PFSK-1 (cell line): ENCODE data around the gene PIF1.

Experiments
- FOXP2 ChIP-seq: optimal IDR thresholded peaks from 2 replicates; pipeline ENCODE3; 2011; ENCODE audit warnings: borderline replicate concordance, control low read depth, inconsistent platforms; ENCODE audit not compliant: insufficient read depth; ENCODE audit errors: extremely low read length, extremely low read depth
- POLR2AphosphoS5 ChIP-seq: IDR thresholded peaks from 2 replicates; pipeline ENCODE4 v1.6.1; 2012; ENCODE audit warnings: low read depth, mild to moderate bottlenecking, control low read depth, low read length, moderate library complexity
- SIN3A ChIP-seq: IDR thresholded peaks from 2 replicates; pipeline ENCODE4 v1.6.1; 2012; ENCODE audit warnings: mild to moderate bottlenecking, low read length, moderate library complexity, borderline replicate concordance; ENCODE audit not compliant: insufficient read depth
- TAF1 ChIP-seq: IDR thresholded peaks from 2 replicates; pipeline ENCODE4 v1.6.1; 2012; ENCODE audit warnings: low read length, control low read depth, borderline replicate concordance; ENCODE audit not compliant: insufficient read depth
- TF ChIP-seq, protein P1 (sequence below), 2 experiments: IDR thresholded peaks; 2 replicates each; pipeline versions ENCODE4 v1.6.1 to v1.8.0; 2011 to 2012; ENCODE audit warnings: low read depth in 2 of 2, low read length in 2 of 2, control low read depth in 1 of 2, inconsistent platforms in 1 of 2, mild to moderate bottlenecking in 1 of 2, moderate library complexity in 1 of 2; ENCODE audit not compliant: insufficient read depth in 1 of 2

Gene PIF1

DNA sequence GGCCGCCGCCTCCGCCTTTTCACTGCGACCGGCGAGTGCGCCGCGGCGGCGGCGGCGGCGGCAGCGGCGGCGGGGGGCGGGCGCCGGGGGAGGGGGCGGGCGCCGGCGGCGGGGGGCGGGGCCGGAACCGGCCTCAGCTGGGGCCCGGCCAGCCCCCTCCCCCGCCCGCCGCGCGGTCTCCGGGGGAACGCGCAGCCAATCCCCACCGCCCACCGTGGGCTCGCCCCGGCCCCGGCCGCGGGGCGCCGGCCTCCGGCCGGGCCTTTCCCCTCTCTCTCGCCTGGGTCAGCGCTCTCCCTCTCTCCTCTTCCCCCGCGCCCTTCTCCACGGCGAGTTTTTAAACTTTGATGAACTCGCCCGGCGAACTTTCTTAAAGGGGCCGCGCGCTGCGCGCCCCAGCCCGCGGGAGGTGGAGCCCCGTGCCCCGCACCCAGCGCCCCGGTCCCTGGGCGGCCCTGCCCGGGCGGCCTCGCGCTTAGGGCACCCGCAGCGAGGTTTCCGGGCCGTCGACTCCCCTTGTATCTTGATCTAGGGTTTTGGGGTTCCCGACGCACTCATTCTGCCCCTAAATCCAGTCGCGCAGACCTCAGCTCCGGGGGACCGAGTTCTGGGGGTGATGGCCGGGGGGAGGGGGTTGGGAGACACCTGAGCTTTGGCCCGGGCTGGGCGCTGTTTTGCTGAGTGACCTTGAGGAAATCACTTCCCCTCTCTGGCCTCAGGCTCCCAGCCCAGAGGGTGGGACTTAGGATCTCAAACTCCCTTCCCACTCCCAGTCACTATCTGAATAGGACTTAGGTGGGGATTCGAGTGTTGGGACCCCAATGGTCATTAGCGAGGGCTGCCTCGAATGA, 49.7 kb downstream of the PIF1 start, which contains the start of gene RBPMS2:
RBPMS2 (minus strand) TSS at position 39 of the 851 bp plus-strand sequence. CDS start 270 bp downstream, outside the sequence.
- TF ChIP-seq SIN3A (no peak), FOXP2 (no peak), POLR2AphosphoS5 (no peak), TAF1 (no peak)
- TF ChIP-seq, protein P1, sequence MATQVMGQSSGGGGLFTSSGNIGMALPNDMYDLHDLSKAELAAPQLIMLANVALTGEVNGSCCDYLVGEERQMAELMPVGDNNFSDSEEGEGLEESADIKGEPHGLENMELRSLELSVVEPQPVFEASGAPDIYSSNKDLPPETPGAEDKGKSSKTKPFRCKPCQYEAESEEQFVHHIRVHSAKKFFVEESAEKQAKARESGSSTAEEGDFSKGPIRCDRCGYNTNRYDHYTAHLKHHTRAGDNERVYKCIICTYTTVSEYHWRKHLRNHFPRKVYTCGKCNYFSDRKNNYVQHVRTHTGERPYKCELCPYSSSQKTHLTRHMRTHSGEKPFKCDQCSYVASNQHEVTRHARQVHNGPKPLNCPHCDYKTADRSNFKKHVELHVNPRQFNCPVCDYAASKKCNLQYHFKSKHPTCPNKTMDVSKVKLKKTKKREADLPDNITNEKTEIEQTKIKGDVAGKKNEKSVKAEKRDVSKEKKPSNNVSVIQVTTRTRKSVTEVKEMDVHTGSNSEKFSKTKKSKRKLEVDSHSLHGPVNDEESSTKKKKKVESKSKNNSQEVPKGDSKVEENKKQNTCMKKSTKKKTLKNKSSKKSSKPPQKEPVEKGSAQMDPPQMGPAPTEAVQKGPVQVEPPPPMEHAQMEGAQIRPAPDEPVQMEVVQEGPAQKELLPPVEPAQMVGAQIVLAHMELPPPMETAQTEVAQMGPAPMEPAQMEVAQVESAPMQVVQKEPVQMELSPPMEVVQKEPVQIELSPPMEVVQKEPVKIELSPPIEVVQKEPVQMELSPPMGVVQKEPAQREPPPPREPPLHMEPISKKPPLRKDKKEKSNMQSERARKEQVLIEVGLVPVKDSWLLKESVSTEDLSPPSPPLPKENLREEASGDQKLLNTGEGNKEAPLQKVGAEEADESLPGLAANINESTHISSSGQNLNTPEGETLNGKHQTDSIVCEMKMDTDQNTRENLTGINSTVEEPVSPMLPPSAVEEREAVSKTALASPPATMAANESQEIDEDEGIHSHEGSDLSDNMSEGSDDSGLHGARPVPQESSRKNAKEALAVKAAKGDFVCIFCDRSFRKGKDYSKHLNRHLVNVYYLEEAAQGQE (IDR thresholded peaks at IDR 0.05; ENCODE audit: insufficient read depth in 1 of 2, low read depth in 2 of 2, low read length in 2 of 2), result no peak

DNA sequence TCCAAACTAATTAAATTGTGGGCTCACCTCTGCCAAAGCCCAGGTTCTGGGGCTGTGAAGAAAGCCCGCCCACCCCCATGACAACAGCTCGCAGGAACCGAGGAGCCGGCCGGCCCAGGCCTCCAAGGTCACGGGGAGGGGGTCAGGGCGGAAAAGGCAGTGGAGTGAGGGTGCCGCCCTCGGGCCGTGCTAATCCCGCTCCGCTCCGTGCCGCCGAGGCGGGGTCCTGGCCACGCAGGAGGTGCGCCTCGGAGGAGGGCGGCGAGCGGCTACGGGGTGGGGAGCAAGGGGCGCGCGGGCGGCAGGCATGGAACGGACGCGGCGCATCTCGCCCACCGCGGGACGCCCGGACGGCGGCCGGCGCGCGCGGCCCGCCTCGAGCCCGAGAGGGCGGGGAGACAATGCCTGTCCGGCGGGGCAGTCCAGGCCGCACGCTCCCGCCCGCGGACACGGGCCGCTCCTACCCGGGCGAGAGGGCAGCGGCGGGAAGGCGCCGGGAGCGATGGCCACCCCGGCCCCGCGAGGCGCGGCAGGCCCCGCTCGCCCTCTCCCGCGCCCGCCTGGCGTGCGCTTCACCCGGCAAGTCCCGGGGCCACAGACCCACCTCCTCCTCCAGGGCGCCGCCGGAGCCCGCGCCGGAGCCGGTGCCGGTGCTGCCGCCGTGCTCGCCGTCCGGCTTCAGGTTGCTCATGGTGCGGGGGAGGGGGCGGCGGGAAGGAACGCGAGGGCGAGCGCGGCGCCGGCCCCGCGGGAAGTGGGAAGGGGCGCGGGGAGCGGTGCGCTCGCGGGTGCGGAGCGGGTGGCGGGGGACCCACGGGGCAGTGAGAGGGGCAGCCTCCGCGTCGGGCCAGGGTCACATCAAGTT, 50.6 kb downstream of the PIF1 start:
- TF ChIP-seq POLR2AphosphoS5, result no peak
- TF ChIP-seq FOXP2, result no peak
- TF ChIP-seq, protein P1 (IDR thresholded peaks at IDR 0.05; ENCODE audit: insufficient read depth in 1 of 2, low read depth in 2 of 2, low read length in 2 of 2), result no peak
- TF ChIP-seq TAF1, result no peak
- TF ChIP-seq SIN3A, result no peak

- TF ChIP-seq, protein P1 (IDR thresholded peaks at IDR 0.05; ENCODE audit: insufficient read depth in 1 of 2, low read depth in 2 of 2, low read length in 2 of 2), result no peak
- TF ChIP-seq TAF1 (no peak), FOXP2 (no peak), SIN3A (no peak), POLR2AphosphoS5 (no peak)
These were observed 51.3 kb downstream of the PIF1 start for GRCh38 chr15:64774037-64774628.

DNA sequence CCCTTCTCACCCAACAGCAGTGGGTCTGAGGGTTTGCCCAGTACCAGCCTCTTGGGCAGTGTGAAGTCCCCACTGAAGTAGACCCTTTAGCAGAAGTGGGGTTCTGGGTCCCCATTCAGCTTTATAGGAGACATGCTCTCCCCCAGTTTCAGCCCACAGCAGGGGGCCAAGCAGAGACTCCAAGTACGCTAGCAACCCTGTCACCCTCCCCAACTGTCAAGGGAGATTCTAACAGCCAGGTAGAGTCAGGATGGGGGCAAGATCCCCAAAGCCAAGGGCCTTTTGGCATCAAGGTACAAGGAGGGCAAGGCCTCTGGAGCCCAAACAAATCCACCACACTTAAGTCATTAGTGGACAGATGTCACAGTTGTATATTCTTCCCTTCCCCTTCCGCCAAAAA, 51.8 kb downstream of the PIF1 start:
- no peak for TF ChIP-seq TAF1
- no peak for TF ChIP-seq POLR2AphosphoS5
- no peak for TF ChIP-seq SIN3A
- TF ChIP-seq FOXP2, result no peak
- TF ChIP-seq, protein P1 (IDR thresholded peaks at IDR 0.05; ENCODE audit: insufficient read depth in 1 of 2, low read depth in 2 of 2, low read length in 2 of 2), result no peak
